GM19239 (cell line): ENCODE data around the gene PSMB1.

Source experiments
- DNase-seq: peaks from one replicate; pipeline ENCODE4 v3.0.0; 2011; ENCODE audit warnings: low spot score; ENCODE audit not compliant: insufficient read length
- FAIRE-seq: peaks from 2 replicates; lab custom pipeline; 2011; peaks lifted over from hg19 to GRCh38; lab: Jason Lieb, UNC

The PSMB1 gene

DNA sequence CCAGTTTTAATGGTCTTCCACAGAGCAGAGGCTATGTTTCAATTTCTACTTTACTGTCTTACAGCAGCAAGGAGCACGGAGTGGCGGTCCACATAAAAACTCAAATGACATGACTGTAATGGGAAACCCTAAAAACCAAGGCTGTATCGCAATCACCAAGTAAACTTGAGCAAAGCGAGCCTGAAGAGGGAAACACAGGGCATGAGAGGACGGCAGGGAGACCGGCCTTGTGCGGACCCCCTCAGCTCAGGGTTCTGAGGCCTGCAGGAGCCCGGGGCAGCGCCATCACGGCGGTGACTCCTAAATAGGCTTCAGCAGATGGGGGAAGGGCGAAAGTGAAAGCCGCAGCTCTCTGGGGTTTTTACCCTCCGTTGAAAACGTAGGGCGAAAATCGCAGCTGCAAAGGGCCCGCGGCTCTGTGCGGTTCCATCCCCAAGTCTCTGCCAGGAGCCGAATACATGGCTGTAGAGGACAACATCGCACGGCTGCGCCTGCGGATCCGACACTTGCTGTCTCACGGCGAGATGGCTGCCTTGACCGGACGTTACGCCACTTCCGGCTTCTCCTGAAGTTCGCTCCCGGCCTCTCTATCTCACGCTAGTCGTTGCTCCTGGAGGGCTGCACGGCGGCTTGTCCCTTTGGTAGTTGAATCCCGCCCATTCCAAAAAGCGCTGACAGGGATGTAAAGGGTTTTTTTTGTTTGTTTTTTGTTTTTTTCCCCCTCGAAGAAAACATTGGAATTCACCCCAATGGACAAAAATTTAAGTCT lies at the start of gene PSMB1:
PSMB1 (minus strand) TSS at position 543 of the 769 bp plus-strand sequence; CDS start at position 478, 65 bp downstream.
- peak; percentile 93 for FAIRE-seq

GRCh38 chr6:170597278-170597677 lies 44.2 kb upstream of the PSMB1 start:
- DNase-seq: no peak
- FAIRE-seq: no peak

More for the DNA sequence above, at the start of gene PSMB1:
- DNase-seq: peak; percentile 21

DNA sequence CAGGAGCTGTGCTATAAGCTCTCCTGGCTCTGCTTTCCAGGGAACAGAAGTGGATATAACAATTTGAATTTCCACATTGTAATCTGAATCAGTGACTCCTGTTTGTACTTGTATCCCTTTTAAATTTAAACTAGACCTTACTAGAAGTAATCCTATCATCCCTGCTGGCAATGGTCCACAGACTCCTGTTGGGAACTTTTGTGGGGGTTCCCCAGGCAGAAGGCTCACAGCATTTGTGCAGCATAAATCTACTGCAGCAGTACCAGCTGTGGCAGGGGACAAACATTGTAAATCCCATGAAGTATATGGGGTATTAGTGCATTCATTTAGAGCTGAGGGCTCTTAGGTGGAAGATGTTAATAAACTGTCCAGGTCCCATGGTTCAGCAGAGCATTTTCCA lies 43.3 kb upstream of the PSMB1 start:
- DNase-seq (no peak), FAIRE-seq (no peak)

DNA sequence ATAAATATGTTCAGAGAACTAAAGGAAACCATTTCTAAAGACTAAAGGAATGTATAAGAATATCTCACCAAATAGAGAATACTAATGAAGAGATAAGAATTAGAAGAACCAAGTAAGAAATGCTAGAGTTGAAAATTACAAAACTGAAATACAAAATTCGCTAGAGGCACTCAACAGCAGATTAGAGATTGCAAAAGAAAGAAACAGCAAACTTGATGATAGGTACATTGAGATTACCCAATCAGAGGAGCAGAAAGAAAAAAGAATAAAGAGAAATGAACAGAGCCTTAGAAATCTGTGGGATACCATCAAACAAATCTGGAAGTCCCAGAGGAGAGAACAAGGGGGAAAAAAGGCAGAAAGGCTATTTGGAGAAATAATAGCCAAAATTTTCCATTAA lies 37.6 kb upstream of the PSMB1 start:
- DNase-seq (no peak), FAIRE-seq (no peak)

DNA sequence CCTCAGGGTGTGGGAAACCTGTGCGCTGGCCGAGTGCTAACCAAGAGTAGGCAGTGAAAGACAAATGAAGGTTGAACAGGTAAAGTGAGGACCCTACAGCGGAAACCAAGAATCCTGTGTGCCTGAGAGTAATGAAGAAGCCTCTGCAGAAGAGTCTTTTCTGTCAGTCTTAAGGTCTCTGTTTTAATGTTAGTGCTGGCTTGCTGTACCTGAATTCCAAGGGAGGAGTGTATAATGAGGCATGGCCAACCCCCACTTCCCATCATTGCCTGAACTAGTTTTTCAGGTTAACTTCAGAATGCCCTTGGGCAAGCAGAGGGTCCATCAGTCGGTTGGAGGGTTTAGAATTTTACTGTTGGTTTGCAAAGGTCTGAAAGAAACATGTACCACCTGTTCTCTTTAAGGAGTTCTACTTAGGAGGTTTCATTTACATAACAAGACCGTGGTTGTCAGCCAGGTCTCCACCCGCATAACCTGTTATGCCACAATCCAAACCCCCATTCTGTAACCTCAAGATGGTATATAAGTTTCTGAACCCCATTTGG lies 31.9 kb upstream of the PSMB1 start:
- DNase-seq: no peak
- peak; percentile 76 for FAIRE-seq

DNA sequence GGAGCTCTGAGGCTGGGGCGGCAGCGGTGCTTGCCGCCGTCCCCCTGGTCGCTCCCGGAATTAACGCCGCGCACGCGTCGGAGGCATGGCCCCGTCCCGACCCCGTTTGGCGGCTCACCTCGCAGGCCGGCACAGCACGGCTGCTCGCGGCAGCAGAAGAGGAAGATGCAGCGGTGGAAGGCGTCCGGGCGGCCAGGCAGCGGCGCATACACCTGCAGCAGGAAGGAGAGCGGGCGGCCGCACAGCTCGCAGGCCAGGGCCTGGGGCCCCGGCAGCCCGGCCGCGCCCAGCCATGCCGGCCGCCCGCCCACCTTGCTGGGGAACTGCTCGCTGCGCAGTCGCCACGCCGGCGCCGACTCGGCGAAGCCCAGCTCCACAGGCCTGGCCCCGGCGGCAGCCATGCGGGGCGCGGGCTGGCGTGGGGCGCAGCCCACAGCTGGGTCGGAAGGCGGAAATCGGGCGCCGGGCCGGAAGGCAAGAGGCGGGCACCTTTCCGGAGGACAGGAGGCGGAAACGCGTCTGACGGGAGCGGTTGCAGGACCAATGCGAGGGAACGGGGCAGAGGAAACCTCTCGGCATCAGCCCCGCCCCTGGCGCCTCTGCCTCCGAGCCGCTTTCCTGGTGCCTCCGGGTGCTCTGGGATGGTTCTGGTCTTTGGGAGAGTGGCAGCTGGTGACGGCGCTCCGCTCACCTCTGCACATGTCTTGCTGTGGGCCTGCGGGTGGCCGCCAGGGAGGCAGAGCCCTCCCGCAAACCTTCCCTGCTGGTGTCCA lies 31.3 kb upstream of the PSMB1 start, which contains the start of gene PDCD2:
PDCD2 (minus strand) TSS at position 457 of the 773 bp plus-strand sequence; CDS start at position 401, 56 bp downstream.
- FAIRE-seq (peak; percentile 92), DNase-seq (peak; percentile 91)

- FAIRE-seq (peak; percentile 55), DNase-seq (no peak)
Measured at GRCh38 chr6:170583756-170584180, 30.7 kb upstream of the PSMB1 start.

DNA sequence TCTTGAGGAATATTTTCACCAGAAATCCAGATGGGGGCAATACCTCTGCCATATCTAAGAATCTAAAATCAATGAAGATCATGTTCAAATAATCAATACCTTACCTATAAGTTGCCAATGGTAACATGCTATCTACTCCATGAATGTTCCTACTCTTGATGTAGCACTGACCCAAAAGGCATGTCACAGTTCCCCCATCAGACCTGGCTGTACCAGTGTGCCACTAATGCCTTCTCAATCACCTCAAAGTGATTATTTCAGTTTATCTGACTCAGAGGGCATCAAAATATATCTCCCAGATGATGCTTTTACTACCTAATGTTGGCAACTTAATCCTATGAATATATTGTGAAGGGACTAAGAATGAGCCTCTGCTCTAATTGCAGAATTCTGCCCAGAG lies 25.8 kb upstream of the PSMB1 start:
- no peak for DNase-seq
- FAIRE-seq: no peak

GRCh38 chr6:170575250-170575649 lies 22.1 kb upstream of the PSMB1 start:
- DNase-seq: no peak
- no peak for FAIRE-seq

DNA sequence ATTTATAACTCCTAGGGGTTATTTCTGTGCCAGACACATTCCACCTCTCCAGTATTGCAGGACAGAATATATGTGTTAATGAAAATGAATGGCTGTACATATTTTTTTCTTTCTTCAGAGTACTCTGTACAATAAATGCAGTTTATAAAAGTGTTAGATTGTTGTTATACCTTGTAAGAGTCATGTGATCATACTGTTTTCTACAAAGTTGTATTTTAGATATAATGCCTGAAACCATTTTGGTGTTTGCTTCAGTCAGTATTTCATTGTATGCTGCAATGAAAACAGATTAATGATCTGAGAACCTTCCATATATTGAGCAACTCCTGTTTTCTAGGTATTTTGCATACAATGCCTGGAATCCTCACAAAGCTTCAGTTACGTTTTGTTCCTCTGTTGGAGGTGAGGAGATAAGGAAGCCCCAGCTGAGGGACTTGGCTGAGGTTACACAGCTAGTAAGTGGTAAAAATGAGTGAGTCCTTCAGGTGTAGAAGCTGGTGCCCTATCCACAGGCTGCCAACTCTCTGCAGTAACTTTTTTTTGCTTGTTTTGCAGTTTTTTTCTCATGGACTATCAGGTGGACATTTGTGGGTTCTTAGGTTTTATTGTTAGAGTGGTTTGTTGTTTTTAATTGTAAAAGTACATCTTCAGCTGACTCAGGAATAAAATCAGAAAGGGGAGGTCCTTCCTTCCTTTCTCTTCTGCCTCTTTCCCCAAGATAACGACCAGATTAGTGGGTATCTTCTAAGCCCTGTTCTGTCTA lies 19.8 kb upstream of the PSMB1 start:
- no peak for FAIRE-seq
- no peak for DNase-seq

DNA sequence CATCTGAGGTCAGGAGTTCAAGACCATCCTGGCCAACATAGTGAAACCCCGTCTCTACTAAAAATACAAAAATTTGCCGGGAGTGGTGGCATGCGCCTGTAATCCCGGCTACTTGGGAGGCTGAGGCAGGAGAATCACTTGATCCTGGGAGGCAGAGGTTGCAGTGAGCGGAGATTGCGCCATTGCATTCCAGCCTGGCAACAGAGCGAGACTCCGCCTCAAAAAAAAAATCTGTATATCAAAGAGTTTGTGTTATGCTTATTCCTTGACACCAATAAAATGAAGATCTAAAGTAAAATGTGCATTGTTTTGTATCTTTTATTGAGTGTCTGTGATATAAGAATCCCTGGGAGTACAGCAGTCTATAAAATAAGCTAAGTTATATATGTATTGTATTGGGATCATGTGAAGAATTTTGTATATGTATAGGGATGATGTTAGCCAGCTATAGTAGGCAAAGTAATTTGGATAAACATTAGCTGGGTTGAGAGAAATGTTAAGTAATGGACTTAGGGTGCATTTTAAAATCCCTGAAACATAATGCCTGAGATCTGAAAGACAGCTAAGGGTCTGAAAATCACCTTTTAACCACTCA lies 11.9 kb upstream of the PSMB1 start:
- DNase-seq (no peak), FAIRE-seq (no peak)

DNA sequence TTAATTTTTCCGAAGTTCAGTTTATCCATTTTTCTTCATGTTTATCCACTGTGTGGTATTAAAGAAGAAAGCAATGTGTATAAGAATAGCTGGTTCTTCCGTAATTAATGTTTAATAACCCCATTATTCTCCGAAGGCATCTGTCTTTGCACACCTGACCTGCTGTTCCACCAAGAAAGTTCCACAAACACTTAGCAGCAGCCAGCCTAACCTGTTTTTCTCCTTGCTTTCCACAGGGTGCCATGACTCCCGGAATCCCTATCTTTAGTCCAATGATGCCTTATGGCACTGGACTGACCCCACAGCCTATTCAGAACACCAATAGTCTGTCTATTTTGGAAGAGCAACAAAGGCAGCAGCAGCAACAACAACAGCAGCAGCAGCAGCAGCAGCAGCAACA lies 8.4 kb upstream of the PSMB1 start:
- DNase-seq (no peak), FAIRE-seq (no peak)

DNA sequence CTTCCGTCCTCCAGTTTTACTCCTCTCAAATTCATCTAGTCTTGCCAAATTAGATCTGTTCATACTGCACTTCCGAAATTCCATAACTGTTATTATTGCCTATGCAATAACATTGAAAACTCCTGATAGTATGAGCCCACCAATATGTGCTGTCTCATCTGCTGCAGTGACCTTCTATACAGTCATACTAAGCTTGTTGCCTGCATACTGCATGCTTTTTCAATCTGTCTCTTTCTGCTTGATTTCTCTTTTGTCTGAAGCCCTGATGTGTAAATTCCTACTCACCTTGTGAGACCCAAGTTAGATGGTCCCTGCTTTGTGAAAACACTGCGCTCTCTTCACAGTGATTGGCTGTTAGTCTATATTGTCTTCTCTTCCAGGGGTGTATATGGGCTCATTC lies 2.2 kb upstream of the PSMB1 start:
- FAIRE-seq (no peak), DNase-seq (no peak)

DNA sequence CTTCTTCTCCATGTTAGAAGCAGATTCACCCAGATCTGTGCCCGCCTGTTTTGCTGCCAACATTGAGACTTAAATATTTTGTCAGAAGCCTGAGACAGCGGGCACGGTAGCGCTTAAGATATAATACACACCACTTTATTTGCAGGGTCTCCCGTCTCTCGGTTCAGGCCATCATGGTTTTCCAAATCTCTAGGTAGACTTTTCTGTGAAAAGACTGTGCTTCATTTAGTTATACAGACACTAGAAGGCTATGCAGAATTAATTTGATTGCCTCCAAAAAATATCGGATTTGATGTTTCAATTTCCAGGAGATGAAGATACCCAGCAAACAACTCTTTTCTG lies 1.7 kb upstream of the PSMB1 start:
- DNase-seq (no peak), FAIRE-seq (no peak)

- peak; percentile 96 for FAIRE-seq
- peak; percentile 58 for DNase-seq
Measured at GRCh38 chr6:170554013-170554795, 1.1 kb upstream of the PSMB1 start, which contains the start of gene TBP. Gene TBP, plus strand, starts transcription at chr6:170554369. Its CDS starts 2,661 bp downstream, at chr6:170557030.

DNA sequence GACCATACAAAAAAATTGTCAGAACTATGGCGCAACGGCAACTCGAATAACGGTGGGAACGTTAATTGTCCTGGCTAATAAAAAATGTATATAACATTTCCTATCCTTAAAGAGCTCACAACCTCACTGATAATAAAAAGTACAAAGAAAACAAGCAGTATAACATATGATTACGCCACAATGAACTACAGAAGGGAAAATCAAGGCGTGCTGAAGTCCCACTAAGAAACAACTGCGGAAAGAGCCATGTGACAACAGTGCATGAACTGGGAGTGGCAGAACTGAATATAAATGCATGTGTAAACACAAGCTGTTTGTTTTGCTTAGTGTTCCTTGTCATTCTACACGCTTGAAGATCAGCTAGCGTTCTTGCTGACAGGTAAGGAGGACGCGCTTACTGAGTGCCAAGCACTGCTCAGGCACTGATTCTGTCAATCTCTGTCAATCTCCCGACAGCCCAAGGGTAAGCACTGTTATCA lies 466 bp upstream of the PSMB1 start:
- DNase-seq (no peak), FAIRE-seq (peak; percentile 14)

DNA sequence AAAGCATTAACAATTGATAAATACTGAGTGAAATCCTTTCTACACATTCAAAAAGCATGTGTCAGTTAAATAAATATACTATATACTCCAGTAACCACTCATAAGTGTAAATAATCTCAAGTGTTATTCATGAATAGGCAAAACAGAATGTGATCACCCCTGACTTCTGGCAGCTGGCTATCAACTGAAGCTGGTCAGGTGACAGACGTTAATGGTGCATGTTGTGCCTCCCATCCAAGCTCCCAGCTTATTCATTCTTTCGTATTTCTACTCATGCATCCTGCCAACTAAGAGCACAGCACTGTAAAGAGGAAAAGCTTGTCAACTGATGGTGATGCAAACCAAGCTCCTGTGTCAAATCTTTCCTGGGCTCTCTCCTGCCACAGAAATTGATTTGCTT lies 7.7 kb downstream of the PSMB1 start:
- FAIRE-seq: no peak
- DNase-seq: no peak

GRCh38 chr6:170542031-170542719 lies 10.9 kb downstream of the PSMB1 start:
- no peak for DNase-seq
- FAIRE-seq: peak; percentile 11
